Neural progenitor cell (in vitro differentiated cells): ENCODE data around the gene SNTA1. TPM values are rescaled to one million over a fixed set of nuclear protein-coding genes. Genes with fewer than 3 reads are reported as not detected.

Experiments
- DNase-seq: peaks from one replicate; pipeline ENCODE4 v3.0.0-alpha.2; 2016; ENCODE audit warnings: low spot score
- H2AFZ ChIP-seq: fragments of 200-600 bp; sonication (generic); replicated peaks from 2 replicates; pipeline ENCODE4 v1.6.1; 2016; ENCODE audit warnings: antibody characterized with exemption
- H3F3A ChIP-seq: fragments of 200-600 bp; sonication (generic); 2 replicates; pipeline ENCODE4 v1.6.1; 2016; ENCODE audit warnings: antibody characterized with exemption, low read depth
- H3K27ac ChIP-seq: fragments of 200-600 bp; sonication (generic); 2 replicates; pipeline ENCODE4 v1.5.1; 2016; ENCODE audit warnings: mild to moderate bottlenecking
- H3K27me3 ChIP-seq: fragments of 200-600 bp; sonication (generic); 2 replicates; pipeline ENCODE4 v1.6.1; 2016; ENCODE audit warnings: mild to moderate bottlenecking, moderate library complexity
- H3K36me3 ChIP-seq: fragments of 200-600 bp; sonication (generic); 2 replicates; pipeline ENCODE4 v1.5.1; 2016
- H3K4me1 ChIP-seq: fragments of 200-600 bp; sonication (generic); 2 replicates; pipeline ENCODE4 v1.6.1; 2016; ENCODE audit warnings: mixed run types
- H3K4me2 ChIP-seq: fragments of 200-600 bp; sonication (generic); 2 replicates; pipeline ENCODE4 v1.6.1; 2016
- H3K4me3 ChIP-seq: fragments of 200-600 bp; sonication (generic); 2 replicates; pipeline ENCODE4 v1.5.1; 2016
- H3K79me2 ChIP-seq: fragments of 200-600 bp; sonication (generic); 2 replicates; pipeline ENCODE4 v1.6.1; 2016; ENCODE audit warnings: low read depth
- H3K9ac ChIP-seq: fragments of 200-600 bp; sonication (generic); 2 replicates; pipeline ENCODE4 v1.6.1; 2016
- H3K9me3 ChIP-seq: fragments of 200-600 bp; sonication (generic); 2 replicates; pipeline ENCODE4 v1.5.1; 2016; ENCODE audit warnings: low read depth
- H4K20me1 ChIP-seq: fragments of 200-600 bp; sonication (generic); 2 replicates; pipeline ENCODE4 v1.6.1; 2016; ENCODE audit warnings: low read depth
- H3K27ac Mint-ChIP-seq: 3 replicates; pipeline ENCODE4 v1.8.0; 2021; ENCODE audit warnings: mixed read lengths
- H3K27me3 Mint-ChIP-seq: 2 replicates; pipeline ENCODE4 v1.8.0; 2022; ENCODE audit warnings: low read depth, mild to moderate bottlenecking, inconsistent platforms, moderate library complexity, mixed read lengths; ENCODE audit not compliant: insufficient read depth
- H3K36me3 Mint-ChIP-seq: 3 replicates; pipeline ENCODE4 v1.8.0; 2021; ENCODE audit warnings: mixed read lengths
- H3K4me1 Mint-ChIP-seq: 3 replicates; pipeline ENCODE4 v1.8.0; 2021; ENCODE audit warnings: mixed read lengths
- H3K4me3 Mint-ChIP-seq: 3 replicates; pipeline ENCODE4 v1.8.0; 2021; ENCODE audit warnings: mild to moderate bottlenecking, moderate library complexity, mixed read lengths
- H3K9me3 Mint-ChIP-seq: 3 replicates; pipeline ENCODE4 v1.8.0; 2020; ENCODE audit warnings: mixed read lengths
- CTCF ChIP-seq: fragments of 200-600 bp; sonication (generic); IDR thresholded peaks from 2 replicates; pipeline ENCODE4 v1.5.1; 2017; ENCODE audit warnings: antibody characterized with exemption, mild to moderate bottlenecking
- EZH2 ChIP-seq: fragments of 200-600 bp; sonication (generic); IDR thresholded peaks from 2 replicates; pipeline ENCODE4 v1.6.1; 2017; ENCODE audit warnings: antibody characterized with exemption, mild to moderate bottlenecking, moderate library complexity
- EZH2phosphoT487 ChIP-seq: fragments of 200-600 bp; sonication (generic); IDR thresholded peaks from 2 replicates; pipeline ENCODE4 v1.6.1; 2017; ENCODE audit warnings: antibody characterized with exemption
- total RNA-seq: library from RNA; depleted of rRNA; stranded (reverse); fragments of >200 nt; gene quantifications from 2 replicates; pipeline ENCODE4 v1.2.3, GENCODE V29; 2015; ENCODE audit warnings: low replicate concordance

The SNTA1 gene
- total RNA-seq, 1 donor from 2014 or later = 6.3 TPM

GRCh38 chr20:33387177-33387576 lies 56.4 kb downstream of the SNTA1 start:
- TF ChIP-seq EZH2 (no peak), EZH2phosphoT487 (no peak), CTCF (no peak)
- no peak overlapping the region for H3K4me3 ChIP-seq
- H3K36me3 ChIP-seq = peaks cover 13% of the 10 kb centered on the region
- no peak for DNase-seq
- H3K9ac ChIP-seq = no peak overlapping the region
- H3K4me1 ChIP-seq = no peaks in the 10 kb centered on the region
- no peak overlapping the region for H2AFZ ChIP-seq
- Mint-ChIP-seq H3K4me1 (peaks cover under 1% of the 10 kb centered on the region), H3K27me3 (peaks cover 2% of the 10 kb centered on the region), H3K4me3 (no peak overlapping the region), H3K27ac (no peak overlapping the region), H3K9me3 (peaks cover 2% of the 10 kb centered on the region), H3K36me3 (peaks cover 29% of the 10 kb centered on the region)
- H3K79me2 ChIP-seq = no peaks in the 10 kb centered on the region
- no peaks in the 10 kb centered on the region for H3K9me3 ChIP-seq
- no peaks in the 10 kb centered on the region for H3K27me3 ChIP-seq
- H3K27ac ChIP-seq = no peak overlapping the region
- H3K4me2 ChIP-seq = no peak overlapping the region
- no peaks in the 10 kb centered on the region for H4K20me1 ChIP-seq
- H3F3A ChIP-seq = no peaks in the 10 kb centered on the region

GRCh38 chr20:33386673-33387072 lies 56.9 kb downstream of the SNTA1 start:
- Mint-ChIP-seq H3K36me3 (peaks cover 28% of the 10 kb centered on the region), H3K4me1 (no peaks in the 10 kb centered on the region), H3K27ac (no peak overlapping the region), H3K27me3 (peaks cover 2% of the 10 kb centered on the region), H3K9me3 (peaks cover 2% of the 10 kb centered on the region), H3K4me3 (no peak overlapping the region)
- Histone ChIP-seq H3K27ac (no peak overlapping the region), H3K4me2 (no peak overlapping the region), H3K4me1 (no peaks in the 10 kb centered on the region), H3K9me3 (no peaks in the 10 kb centered on the region), H3K79me2 (no peaks in the 10 kb centered on the region), H3K9ac (no peak overlapping the region), H3F3A (no peaks in the 10 kb centered on the region), H3K27me3 (no peaks in the 10 kb centered on the region), H4K20me1 (no peaks in the 10 kb centered on the region), H3K4me3 (no peak overlapping the region), H3K36me3 (peaks cover 13% of the 10 kb centered on the region), H2AFZ (no peak overlapping the region)
- TF ChIP-seq EZH2phosphoT487 = no peak
- TF ChIP-seq CTCF = no peak
- TF ChIP-seq EZH2 = no peak
- DNase-seq = no peak

GRCh38 chr20:33377366-33377765 lies 66.2 kb downstream of the SNTA1 start:
- Histone ChIP-seq H3K9ac (no peak overlapping the region), H3K27me3 (no peaks in the 10 kb centered on the region), H3K36me3 (no peaks in the 10 kb centered on the region), H4K20me1 (no peaks in the 10 kb centered on the region), H2AFZ (no peak overlapping the region), H3F3A (no peaks in the 10 kb centered on the region), H3K27ac (no peak overlapping the region), H3K4me3 (no peak overlapping the region), H3K4me2 (no peak overlapping the region), H3K4me1 (no peaks in the 10 kb centered on the region), H3K79me2 (no peaks in the 10 kb centered on the region), H3K9me3 (no peaks in the 10 kb centered on the region)
- no peak for DNase-seq
- no peak for TF ChIP-seq EZH2
- no peak for TF ChIP-seq EZH2phosphoT487
- no peak for TF ChIP-seq CTCF
- Mint-ChIP-seq H3K4me1 (no peaks in the 10 kb centered on the region), H3K27ac (no peak overlapping the region), H3K36me3 (peaks cover 33% of the 10 kb centered on the region), H3K9me3 (no peaks in the 10 kb centered on the region), H3K4me3 (no peak overlapping the region), H3K27me3 (peaks cover 2% of the 10 kb centered on the region)
